ENCODE data around the gene PHF1.

- TF ChIP-seq CTCF (IDR thresholded peaks at IDR 0.05; ENCODE audit: low read length) (no peak), EZH2 (IDR thresholded peaks at IDR 0.05; ENCODE audit: borderline replicate concordance, low read length) (no peak)
These were observed 18.9 kb downstream of the PHF1 start for GRCh38 chr6:33429750-33430052.

Data from OCI-LY1 (cell line).